Common myeloid progenitor, CD34-positive (primary cell): ENCODE measurements around the gene RNF183.

Experiments used
- CTCF ChIA-PET: fragments of 350-600 bp; sonication (Branson Sonifier 250); formaldehyde crosslinking; loops from one replicate; lab custom pipeline; 2021; ENCODE audit warnings: antibody characterized with exemption; lab: Charles Lee
- POLR2A ChIA-PET: fragments of 350-600 bp; sonication (Branson Sonifier 250); formaldehyde crosslinking; loops from one replicate; lab custom pipeline; 2021; ENCODE audit warnings: antibody characterized with exemption; lab: Charles Lee
- DNase-seq, 3 donors: peaks; one replicate each; pipeline versions ENCODE4 v3.0.0 to v3.0.0-alpha.2; 2013
- H3K27ac ChIP-seq, 2 experiments: 1 replicate in 1 of 2; 2 replicates in 1 of 2; pipeline ENCODE4 v1.7.0; 2013; ENCODE audit warnings: inconsistent platforms in 2 of 2, low read length in 2 of 2, mild to moderate bottlenecking in 2 of 2, low read depth in 1 of 2, moderate library complexity in 1 of 2; ENCODE audit not compliant: severe bottlenecking in 2 of 2, insufficient read depth in 1 of 2, poor library complexity in 1 of 2
- H3K27me3 ChIP-seq, 5 experiments: replicated peaks in 2 of 5; 1 replicate in 3 of 5; 2 replicates in 2 of 5; pipeline versions ENCODE4 v1.6.1 to v1.7.0; 2013; ENCODE audit warnings: low read length in 4 of 5, mild to moderate bottlenecking in 2 of 5, moderate library complexity in 2 of 5, inconsistent platforms in 1 of 5; ENCODE audit not compliant: insufficient read depth in 5 of 5, control insufficient read depth in 4 of 5
- H3K36me3 ChIP-seq, 4 experiments: 1 replicate in 2 of 4; 2 replicates in 2 of 4; pipeline versions ENCODE4 v1.6.1 to v1.7.0; 2013; ENCODE audit warnings: low read length in 3 of 4, control low read depth in 1 of 4, mild to moderate bottlenecking in 1 of 4; ENCODE audit not compliant: control insufficient read depth in 4 of 4, insufficient read depth in 4 of 4
- H3K4me1 ChIP-seq, 4 experiments: 1 replicate in 3 of 4; 2 replicates in 1 of 4; pipeline versions ENCODE4 v1.6.1 to v1.7.1; 2013; ENCODE audit warnings: low read length in 3 of 4, mild to moderate bottlenecking in 3 of 4, control low read depth in 1 of 4, inconsistent platforms in 1 of 4, moderate library complexity in 1 of 4; ENCODE audit not compliant: control insufficient read depth in 4 of 4, insufficient read depth in 4 of 4; ENCODE audit errors: control extremely low read depth in 1 of 4
- H3K4me3 ChIP-seq, 7 experiments: 1 replicate in 4 of 7; 2 replicates in 3 of 7; pipeline versions ENCODE4 v1.5.1 to v1.7.0; 2013; ENCODE audit warnings: mild to moderate bottlenecking in 7 of 7, low read length in 6 of 7, moderate library complexity in 6 of 7, inconsistent platforms in 2 of 7, low read depth in 2 of 7, control low read depth in 1 of 7; ENCODE audit not compliant: insufficient read depth in 4 of 7, control insufficient read depth in 1 of 7; ENCODE audit errors: extremely low read depth in 1 of 7
- H3K9me3 ChIP-seq, 5 experiments: 1 replicate in 4 of 5; 2 replicates in 1 of 5; pipeline versions ENCODE4 v1.6.1 to v1.7.1; 2013; ENCODE audit warnings: low read length in 4 of 5, mild to moderate bottlenecking in 2 of 5, inconsistent platforms in 1 of 5, low read depth in 1 of 5, moderate library complexity in 1 of 5; ENCODE audit not compliant: control insufficient read depth in 4 of 5, insufficient read depth in 2 of 5; ENCODE audit errors: control extremely low read depth in 1 of 5
- WGBS: methylation state at CpG from one replicate; pipeline ENCODE4 v1.1.5; 2013; ENCODE audit not compliant: insufficient coverage; 5-methylcytosine and 5-hydroxymethylcytosine counted together

Gene RNF183

GRCh38 chr9:113269355-113269754 lies 33.8 kb downstream of the RNF183 start:
- Histone ChIP-seq H3K36me3 (peaks cover 16 to 60% (median 31%) of the 10 kb centered on the region in 4 experiments), H3K4me1 (peaks cover 0 to 6% (median 2%) of the 10 kb centered on the region in 4 experiments), H3K27me3 (no peaks in the 10 kb centered on the region), H3K4me3 (no peak overlapping the region), H3K9me3 (no peaks in the 10 kb centered on the region), H3K27ac (no peak overlapping the region)
- CTCF ChIA-PET: interaction anchor here (1.1 to 1.4 kb wide), 4 partner anchors 9 to 387 kb away, joined by 3 to 5 read pairs (median 4); no protein-coding TSS in a partner anchor
- POLR2A ChIA-PET: no interaction called here
- no CpG with 5 or more reads among the region's 2 CpGs for WGBS
- no peak for DNase-seq

GRCh38 chr9:113267911-113268566 lies 35.1 kb downstream of the RNF183 start:
- CTCF ChIA-PET: no interaction called here
- Histone ChIP-seq H3K4me3 (no peak overlapping the region), H3K27ac (peak overlapping the region in 1 of 2 experiments; percentile 32), H3K36me3 (peaks cover 16 to 56% (median 29%) of the 10 kb centered on the region in 4 experiments), H3K4me1 (no peaks in the 10 kb centered on the region), H3K27me3 (no peaks in the 10 kb centered on the region), H3K9me3 (no peaks in the 10 kb centered on the region)
- WGBS: no CpG with 5 or more reads among the region's 4 CpGs
- DNase-seq: peak in 1 of 3 donors; percentile 16
- POLR2A ChIA-PET: no interaction called here

- 100% methylated on average over 2 of the region's 3 CpGs for WGBS
- peaks cover 13 to 38% (median 20%) of the 10 kb centered on the region in 4 experiments for H3K36me3 ChIP-seq
- H3K27ac ChIP-seq: no peak overlapping the region
- no peak for DNase-seq
- ChIA-PET CTCF (no interaction called here), POLR2A (no interaction called here)
- H3K27me3 ChIP-seq: no peaks in the 10 kb centered on the region
- no peaks in the 10 kb centered on the region for H3K4me1 ChIP-seq
- H3K9me3 ChIP-seq: no peaks in the 10 kb centered on the region
- H3K4me3 ChIP-seq: no peak overlapping the region
These were observed 37.0 kb downstream of the RNF183 start for GRCh38 chr9:113266174-113266573.

- WGBS: no CpG with 5 or more reads among the region's 1 CpG
These were observed 41.1 kb downstream of the RNF183 start for GRCh38 chr9:113261917-113262671.

GRCh38 chr9:113258282-113258681 lies 44.9 kb downstream of the RNF183 start:
- no peak overlapping the region for H3K27ac ChIP-seq
- DNase-seq: no peak
- no peaks in the 10 kb centered on the region for H3K4me1 ChIP-seq
- ChIA-PET CTCF (interaction anchor here (1.3 to 1.5 kb wide), 2 partner anchors 9 to 12 kb away, joined by 3 read pairs; no protein-coding TSS in a partner anchor), POLR2A (no interaction called here)
- no peaks in the 10 kb centered on the region for H3K27me3 ChIP-seq
- H3K36me3 ChIP-seq: peaks cover 0 to 24% (median 5%) of the 10 kb centered on the region in 4 experiments
- no peaks in the 10 kb centered on the region for H3K9me3 ChIP-seq
- 100% methylated on average over 1 of the region's 1 CpG for WGBS
- H3K4me3 ChIP-seq: no peak overlapping the region

More at GRCh38 chr9:113261917-113262671, 41.1 kb downstream of the RNF183 start:
- Histone ChIP-seq H3K36me3 (peaks cover 0 to 24% (median 9%) of the 10 kb centered on the region in 4 experiments), H3K27ac (no peak overlapping the region), H3K9me3 (no peaks in the 10 kb centered on the region), H3K27me3 (no peaks in the 10 kb centered on the region), H3K4me1 (no peaks in the 10 kb centered on the region), H3K4me3 (no peak overlapping the region)
- ChIA-PET POLR2A (interaction anchor here (0.6 to 0.7 kb wide), 2 partner anchors 42 to 152 kb away, joined by 3 read pairs; no protein-coding TSS in a partner anchor), CTCF (interaction anchor here (0.8 to 1.7 kb wide), 2 partner anchors 10 to 41 kb away, joined by 3 to 5 read pairs; partner anchors contain the start of gene SLC31A1)
- no peak for DNase-seq

- POLR2A ChIA-PET: no interaction called here
- Histone ChIP-seq H3K27me3 (no peaks in the 10 kb centered on the region), H3K27ac (no peak overlapping the region), H3K9me3 (no peaks in the 10 kb centered on the region), H3K36me3 (peaks cover 0 to 24% (median 5%) of the 10 kb centered on the region in 4 experiments), H3K4me1 (no peaks in the 10 kb centered on the region), H3K4me3 (no peak overlapping the region)
- CTCF ChIA-PET: interaction anchor here (1.3 to 1.5 kb wide), 2 partner anchors 9 to 12 kb away, joined by 3 read pairs; no protein-coding TSS in a partner anchor
- no peak for DNase-seq
- WGBS: 100% methylated on average over 1 of the region's 3 CpGs
These were observed 45.3 kb downstream of the RNF183 start for GRCh38 chr9:113257863-113258262.
